SK-N-SH (cell line): ENCODE data around the gene COLEC11. TPM values are rescaled to one million over a fixed set of nuclear protein-coding genes. Genes with fewer than 3 reads are reported as not detected.

Experiments used
- CTCF ChIA-PET: fragments of 300-600, 350-600 bp; formaldehyde crosslinking; extraction: SDS; loops from one replicate; lab custom pipeline; 2021; lab: Yijun Ruan, JAX
- POLR2A ChIA-PET: fragments of 350-600 bp; sonication (Branson Sonifier 250); formaldehyde crosslinking; extraction: SDS; loops from one replicate; lab custom pipeline; 2020; ENCODE audit warnings: antibody characterized with exemption, inconsistent platforms; lab: Yijun Ruan, JAX
- DNase-seq: peaks from one replicate; pipeline ENCODE4 v3.0.0; 2012
- H2AFZ ChIP-seq: fragments of 200-600 bp; sonication (generic); 2 replicates; pipeline ENCODE4 v1.8.1; 2016; ENCODE audit warnings: antibody characterized with exemption, mild to moderate bottlenecking, low read depth
- H3F3A ChIP-seq: fragments of 200-600 bp; sonication (generic); replicated peaks from 2 replicates; pipeline ENCODE3; 2016; ENCODE audit warnings: antibody characterized with exemption, mild to moderate bottlenecking; ENCODE audit not compliant: insufficient read depth
- H3K27ac ChIP-seq, 2 experiments: fragments of 200-500 bp in 1 of 2; fragments of 200-600 bp in 1 of 2; sonication (Bioruptor generic) in 1 of 2; sonication (generic), shearing (Covaris generic) in 1 of 2; 2 replicates each; pipeline versions ENCODE4 v1.5.1 to v1.6.1; 2014 to 2016; ENCODE audit warnings: low read depth in 2 of 2, inconsistent platforms in 1 of 2, low read length in 1 of 2, mild to moderate bottlenecking in 1 of 2, mixed read lengths in 1 of 2
- H3K27me3 ChIP-seq: fragments of 200-600 bp; sonication (generic), shearing (Covaris generic); 2 replicates; pipeline ENCODE4 v1.6.1; 2016; ENCODE audit warnings: mixed run types; ENCODE audit not compliant: insufficient read depth
- H3K36me3 ChIP-seq, 2 experiments: fragments of 200-500 bp in 1 of 2; fragments of 200-600 bp in 1 of 2; sonication (Bioruptor generic) in 1 of 2; sonication (generic) in 1 of 2; replicated peaks in 1 of 2; 2 replicates each; pipeline versions ENCODE3 to v1.5.1; 2014 to 2016; ENCODE audit warnings: low read length in 1 of 2, mild to moderate bottlenecking in 1 of 2; ENCODE audit not compliant: insufficient read depth in 2 of 2, control insufficient read depth in 1 of 2
- H3K4me1 ChIP-seq, 2 experiments: fragments of 200-500 bp in 1 of 2; fragments of 200-600 bp in 1 of 2; sonication (Bioruptor generic) in 1 of 2; sonication (generic), shearing (Covaris generic) in 1 of 2; 2 replicates each; pipeline versions ENCODE4 v1.5.1 to v1.6.1; 2014 to 2016; ENCODE audit warnings: low read depth in 1 of 2, low read length in 1 of 2, mixed run types in 1 of 2; ENCODE audit not compliant: insufficient read depth in 2 of 2, control insufficient read depth in 1 of 2
- H3K4me2 ChIP-seq: fragments of 200-600 bp; sonication (generic), shearing (Covaris generic); 2 replicates; pipeline ENCODE4 v1.6.1; 2017; ENCODE audit warnings: mixed run types
- H3K4me3 ChIP-seq, 2 experiments: fragments of 200-500 bp in 1 of 2; fragments of 200-600 bp in 1 of 2; sonication (Bioruptor generic) in 1 of 2; sonication (generic), shearing (Covaris generic) in 1 of 2; 2 replicates each; pipeline versions ENCODE4 v1.5.1 to v1.8.1; 2014 to 2016; ENCODE audit warnings: low read depth in 2 of 2, inconsistent platforms in 1 of 2, low read length in 1 of 2, mild to moderate bottlenecking in 1 of 2, mixed read lengths in 1 of 2, moderate library complexity in 1 of 2
- H3K79me2 ChIP-seq: fragments of 200-600 bp; sonication (generic); 2 replicates; pipeline ENCODE4 v1.8.1; 2017; ENCODE audit warnings: mild to moderate bottlenecking; ENCODE audit not compliant: insufficient read depth
- H3K9ac ChIP-seq: fragments of 200-600 bp; sonication (generic); 2 replicates; pipeline ENCODE4 v1.6.1; 2017; ENCODE audit warnings: mixed run types
- H3K9me2 ChIP-seq: fragments of 200-600 bp; sonication (generic); 2 replicates; pipeline ENCODE4 v1.6.1; 2017; ENCODE audit warnings: mixed run types
- H3K9me3 ChIP-seq: fragments of 200-600 bp; sonication (generic); 2 replicates; pipeline ENCODE4 v1.6.1; 2017; ENCODE audit warnings: mixed run types, mild to moderate bottlenecking, moderate library complexity
- H4K20me1 ChIP-seq: fragments of 200-600 bp; sonication (generic); 2 replicates; pipeline ENCODE4 v1.6.1; 2017; ENCODE audit warnings: mild to moderate bottlenecking, mixed run types; ENCODE audit not compliant: insufficient read depth
- CHD2 ChIP-seq: fragments of 150-350 bp; IDR thresholded peaks from 2 replicates; pipeline ENCODE4 v1.6.1; 2018; ENCODE audit warnings: low read length; ENCODE audit not compliant: partially characterized antibody
- EP300 ChIP-seq, 2 experiments: IDR thresholded peaks; 2 replicates each; pipeline versions ENCODE4 v1.4.0 to v1.6.1; 2012; ENCODE audit warnings: borderline replicate concordance in 1 of 2, low read depth in 1 of 2, low read length in 1 of 2
- FOXJ3 ChIP-seq: sonication (generic); formaldehyde crosslinking; IDR thresholded peaks from 2 replicates; pipeline ENCODE4 v1.5.1; 2020; ENCODE audit warnings: mild to moderate bottlenecking, missing genetic modification reagents
- GATA2 ChIP-seq: sonication (generic); formaldehyde crosslinking; IDR thresholded peaks from 2 replicates; pipeline ENCODE4 v1.5.0; 2020; ENCODE audit warnings: mild to moderate bottlenecking, missing genetic modification reagents
- MXI1 ChIP-seq: IDR thresholded peaks from 2 replicates; pipeline ENCODE4 v1.6.1; 2012; ENCODE audit warnings: mild to moderate bottlenecking, low read depth, low read length, improper control_type of control experiment
- NRF1 ChIP-seq: IDR thresholded peaks from 2 replicates; pipeline ENCODE4 v1.6.1; 2012; ENCODE audit warnings: low read depth, mild to moderate bottlenecking, low read length
- RAD21 ChIP-seq: IDR thresholded peaks from 2 replicates; pipeline ENCODE4 v1.6.1; 2012; ENCODE audit warnings: mild to moderate bottlenecking, low read length
- RCOR1 ChIP-seq: fragments of 150-350 bp; IDR thresholded peaks from 2 replicates; pipeline ENCODE4 v1.6.1; 2017; ENCODE audit warnings: antibody characterized with exemption, low read length
- RFX5 ChIP-seq: IDR thresholded peaks from 2 replicates; pipeline ENCODE4 v1.6.1; 2012; ENCODE audit warnings: mild to moderate bottlenecking, improper control_type of control experiment, low read length
- SMC3 ChIP-seq: IDR thresholded peaks from 2 replicates; pipeline ENCODE4 v1.6.1; 2012; ENCODE audit warnings: low read depth, low read length, improper control_type of control experiment
- TCF12 ChIP-seq: IDR thresholded peaks from 2 replicates; pipeline ENCODE4 v1.4.0; 2012
- USF1 ChIP-seq: IDR thresholded peaks from 2 replicates; pipeline ENCODE4 v1.4.0; 2012; ENCODE audit warnings: low read depth, borderline replicate concordance
- ZBTB33 ChIP-seq: IDR thresholded peaks from 2 replicates; pipeline ENCODE4 v1.4.0; 2012; ENCODE audit warnings: low read depth, borderline replicate concordance
- WGBS: methylation state at CpG from one replicate; pipeline ENCODE4 v1.1.6; 2017; ENCODE audit warnings: low lambda C conversion rate; 5-methylcytosine and 5-hydroxymethylcytosine counted together
- polyA plus RNA-seq, 3 experiments: library from polyadenylated mRNA; depleted of rRNA; stranded (reverse); fragments of >200 nt; gene quantifications; 2 replicates each; pipeline ENCODE4 v1.2.3, GENCODE V29; 2012
- TF ChIP-seq, protein P1 (sequence below): fragments of 150-350 bp; IDR thresholded peaks from 2 replicates; pipeline ENCODE4 v1.6.1; 2017; ENCODE audit warnings: antibody characterized with exemption, low read length, low read depth, borderline replicate concordance
- TF ChIP-seq, protein P2 (sequence below): IDR thresholded peaks from 2 replicates; pipeline ENCODE4; 2012

COLEC11 gene
- polyA plus RNA-seq, 1 of the 3 experiments (the other 2 are of a cell fraction), result 8.7 TPM

DNA sequence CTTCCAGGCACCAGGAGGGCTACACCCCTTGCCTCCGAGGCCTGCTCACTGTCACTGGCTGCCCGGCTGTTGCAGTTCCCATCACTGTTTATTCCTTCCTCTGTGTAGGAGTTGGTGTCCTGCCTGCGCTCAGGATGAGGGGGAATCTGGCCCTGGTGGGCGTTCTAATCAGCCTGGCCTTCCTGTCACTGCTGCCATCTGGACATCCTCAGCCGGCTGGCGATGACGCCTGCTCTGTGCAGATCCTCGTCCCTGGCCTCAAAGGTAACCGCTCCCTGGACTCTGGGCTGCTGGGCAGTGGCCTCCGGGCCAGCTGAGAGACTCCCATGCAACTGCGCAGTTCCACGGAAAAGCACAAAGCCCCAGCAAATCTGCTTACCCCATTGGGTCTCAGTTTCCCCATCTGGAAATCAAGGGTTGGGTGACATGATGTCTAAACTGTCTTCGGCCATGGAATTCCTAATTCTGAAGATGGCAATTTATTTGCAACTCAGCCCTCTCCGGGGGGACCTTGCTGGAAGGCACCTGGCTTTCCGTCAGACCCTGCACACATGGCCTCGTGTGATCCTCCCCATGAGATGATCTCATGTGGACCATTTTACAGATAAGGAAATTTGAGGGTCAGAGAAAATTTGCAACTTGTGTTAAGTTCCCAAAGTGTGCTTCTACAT lies 9.4 kb downstream of the COLEC11 start:
- Histone ChIP-seq H3K4me1 (peaks cover 5 to 75% of the 10 kb centered on the region in 2 experiments; a peak in 3 of 4 replicates), H2AFZ (peak overlapping the region; percentile 85), H3K4me3 (no peak overlapping the region), H3F3A (no peaks in the 10 kb centered on the region), H3K9me2 (no peaks in the 10 kb centered on the region), H3K9ac (no peak overlapping the region; the same call in 1 of the 2 replicates), H3K27me3 (no peaks in the 10 kb centered on the region), H4K20me1 (no peaks in the 10 kb centered on the region), H3K27ac (peak overlapping the region; percentile 55 to 99; a peak in 3 of 4 replicates), H3K79me2 (no peaks in the 10 kb centered on the region), H3K36me3 (no peaks in the 10 kb centered on the region), H3K4me2 (no peak overlapping the region), H3K9me3 (no peaks in the 10 kb centered on the region)
- peak; percentile 91 for DNase-seq
- TF ChIP-seq SMC3, result peak; percentile 30; the same call in 1 of the 2 replicates
- no peak for TF ChIP-seq ZBTB33
- TF ChIP-seq CHD2, result peak; percentile 85
- TF ChIP-seq RCOR1, result peak; percentile 85
- no peak for TF ChIP-seq USF1
- TF ChIP-seq, protein P1, sequence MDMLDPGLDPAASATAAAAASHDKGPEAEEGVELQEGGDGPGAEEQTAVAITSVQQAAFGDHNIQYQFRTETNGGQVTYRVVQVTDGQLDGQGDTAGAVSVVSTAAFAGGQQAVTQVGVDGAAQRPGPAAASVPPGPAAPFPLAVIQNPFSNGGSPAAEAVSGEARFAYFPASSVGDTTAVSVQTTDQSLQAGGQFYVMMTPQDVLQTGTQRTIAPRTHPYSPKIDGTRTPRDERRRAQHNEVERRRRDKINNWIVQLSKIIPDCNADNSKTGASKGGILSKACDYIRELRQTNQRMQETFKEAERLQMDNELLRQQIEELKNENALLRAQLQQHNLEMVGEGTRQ, result peak; percentile 31; the same call in 1 of the 2 replicates
- TF ChIP-seq EP300 (IDR thresholded peaks at IDR 0.05; ENCODE audit: borderline replicate concordance in 1 of 2, low read depth in 1 of 2, low read length in 1 of 2), result peak in 1 of 2 experiments; percentile 94; a peak in 2 of 4 replicates
- TF ChIP-seq GATA2, result peak; percentile 78
- peak; percentile 66 for TF ChIP-seq TCF12
- TF ChIP-seq MXI1, result peak; percentile 78; the same call in 1 of the 2 replicates
- TF ChIP-seq RFX5, result no peak
- no peak for TF ChIP-seq NRF1
- TF ChIP-seq FOXJ3 (CRISPR knock-in tag), result peak; percentile 98
- TF ChIP-seq, protein P2, sequence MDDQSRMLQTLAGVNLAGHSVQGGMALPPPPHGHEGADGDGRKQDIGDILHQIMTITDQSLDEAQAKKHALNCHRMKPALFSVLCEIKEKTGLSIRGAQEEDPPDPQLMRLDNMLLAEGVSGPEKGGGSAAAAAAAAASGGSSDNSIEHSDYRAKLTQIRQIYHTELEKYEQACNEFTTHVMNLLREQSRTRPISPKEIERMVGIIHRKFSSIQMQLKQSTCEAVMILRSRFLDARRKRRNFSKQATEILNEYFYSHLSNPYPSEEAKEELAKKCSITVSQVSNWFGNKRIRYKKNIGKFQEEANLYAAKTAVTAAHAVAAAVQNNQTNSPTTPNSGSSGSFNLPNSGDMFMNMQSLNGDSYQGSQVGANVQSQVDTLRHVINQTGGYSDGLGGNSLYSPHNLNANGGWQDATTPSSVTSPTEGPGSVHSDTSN, result peak; percentile 13; the same call in 1 of the 2 replicates
- TF ChIP-seq RAD21, result peak; percentile 43
- ChIA-PET POLR2A (interaction anchor here (0.6 to 3.7 kb wide), 13 partner anchors 10 to 1415 kb away, joined by 3 to 39 read pairs (median 3); partner anchors contain the start of genes COLEC11 and RNASEH1), CTCF (interaction anchor here (0.9 to 2.8 kb wide), 6 partner anchors 9 to 182 kb away, joined by 3 to 18 read pairs (median 7); partner anchors contain the start of gene COLEC11)
- 79% methylated on average over 13 of the region's 16 CpGs for WGBS
